ENCODE results near the gene RELT. TPM values are rescaled to one million over a fixed set of nuclear protein-coding genes. Genes with fewer than 3 reads are reported as not detected.

The RELT gene
- total and polyA plus RNA-seq, 2 donors (not counting 1 experiment from before 2014, with no cell fraction given) = 71.6 to 92.4 TPM

DNA sequence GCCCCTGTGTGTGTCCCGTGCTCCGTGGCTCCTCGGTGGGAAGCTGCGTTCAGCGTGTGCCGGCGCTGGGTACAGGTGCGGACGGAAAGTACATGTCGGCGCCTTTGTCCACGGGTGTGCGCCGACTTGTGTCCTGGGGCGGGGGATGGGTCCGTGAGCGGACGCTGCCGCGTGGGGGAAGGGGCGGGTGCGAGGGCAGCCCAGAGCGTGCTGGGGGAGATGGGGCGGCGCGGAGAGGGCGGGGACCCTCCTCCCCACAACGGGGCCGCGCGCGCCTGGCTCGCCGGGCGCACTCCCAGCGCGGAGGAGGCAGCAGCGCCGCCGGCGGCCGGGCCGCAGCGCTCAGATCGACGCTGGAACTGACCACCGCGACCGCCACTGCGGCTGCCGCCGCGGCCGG lies 33.6 kb upstream of the RELT start:
- no peak overlapping the region for H3K27ac Mint-ChIP-seq
- Histone ChIP-seq H2AFZ (ENCODE audit: insufficient read depth, low read depth, low read length, poor library complexity, severe bottlenecking) (no peak overlapping the region), H3K79me2 (ENCODE audit: control insufficient read depth, insufficient read depth, low read length) (no peaks in the 10 kb centered on the region), H4K20me1 (ENCODE audit: control insufficient read depth, insufficient read depth, low read length, poor library complexity, severe bottlenecking) (no peaks in the 10 kb centered on the region), H3K9ac (ENCODE audit: low read length) (no peak overlapping the region), H3K4me1 (ENCODE audit: control insufficient read depth in 2 of 2, insufficient read depth in 2 of 2, low read length in 2 of 2) (no peaks in the 10 kb centered on the region), H3K36me3 (replicated peaks in 1 of 2; ENCODE audit: control extremely low read depth in 1 of 2, control insufficient read depth in 1 of 2, extremely low read depth in 1 of 2, insufficient read depth in 2 of 2, low read length in 1 of 2) (no peaks in the 10 kb centered on the region), H3K9me3 (ENCODE audit: control extremely low read depth in 1 of 3, control insufficient read depth in 2 of 3, insufficient read depth in 1 of 3, low read length in 2 of 3) (no peaks in the 10 kb centered on the region), H3K4me3 (ENCODE audit: control extremely low read depth in 1 of 5, extremely low read depth in 1 of 5, insufficient read depth in 1 of 5, low read depth in 2 of 5, low read length in 4 of 5) (no peak overlapping the region), H3K4me2 (replicated peaks; ENCODE audit: low read depth, low read length, poor library complexity, severe bottlenecking) (no peak overlapping the region), H3K27ac (ENCODE audit: low read length in 2 of 2) (no peak overlapping the region), H3K27me3 (replicated peaks in 1 of 4; ENCODE audit: control extremely low read depth in 1 of 4, control insufficient read depth in 3 of 4, insufficient read depth in 4 of 4, low read length in 3 of 4) (no peaks in the 10 kb centered on the region)
- 96% methylated on average over 47 of the region's 54 CpGs for WGBS (ENCODE audit: insufficient coverage)
- DNase-seq (no peak), ATAC-seq (ENCODE audit: low read depth) (no peak)
- intact Hi-C loops (cut with micrococcal nuclease) = no loop called here
- TF ChIP-seq EZH2 (IDR thresholded peaks at IDR 0.05; ENCODE audit: borderline replicate concordance, insufficient read depth, low read depth, low read length, poor library complexity, severe bottlenecking) (no peak), CTCF (IDR thresholded peaks at IDR 0.05) (no peak)
- H3K27me3 Mint-ChIP-seq = peaks cover 5% of the 10 kb centered on the region
- no peaks in the 10 kb centered on the region for H3K9me3 Mint-ChIP-seq (ENCODE audit: insufficient read depth)
- H3K4me1 Mint-ChIP-seq = no peaks in the 10 kb centered on the region
- ChIA-PET POLR2A (no interaction called here), CTCF (interaction anchor here (1.0 to 1.2 kb wide), 2 partner anchors 9 to 51 kb away, joined by 3 to 4 read pairs; no protein-coding TSS in a partner anchor)
- H3K4me3 Mint-ChIP-seq = no peak overlapping the region

GRCh38 chr11:73343076-73343873 lies 32.9 kb upstream of the RELT start:
- CTCF ChIA-PET = interaction anchor here (1.6 kb wide), 1 partner anchor 50 kb away, joined by 6 read pairs; no protein-coding TSS in a partner anchor
- H3K4me3 Mint-ChIP-seq = no peak overlapping the region
- DNase-seq = no peak

More at GRCh38 chr11:73343076-73343873, 32.9 kb upstream of the RELT start:
- Histone ChIP-seq H4K20me1 (ENCODE audit: control insufficient read depth, insufficient read depth, low read length, poor library complexity, severe bottlenecking) (no peaks in the 10 kb centered on the region), H3K4me3 (ENCODE audit: control extremely low read depth in 1 of 5, extremely low read depth in 1 of 5, insufficient read depth in 1 of 5, low read depth in 2 of 5, low read length in 4 of 5) (no peak overlapping the region), H3K27me3 (replicated peaks in 1 of 4; ENCODE audit: control extremely low read depth in 1 of 4, control insufficient read depth in 3 of 4, insufficient read depth in 4 of 4, low read length in 3 of 4) (no peaks in the 10 kb centered on the region), H3K9ac (ENCODE audit: low read length) (no peak overlapping the region), H3K79me2 (ENCODE audit: control insufficient read depth, insufficient read depth, low read length) (no peaks in the 10 kb centered on the region), H3K4me1 (ENCODE audit: control insufficient read depth in 2 of 2, insufficient read depth in 2 of 2, low read length in 2 of 2) (no peaks in the 10 kb centered on the region), H3K4me2 (replicated peaks; ENCODE audit: low read depth, low read length, poor library complexity, severe bottlenecking) (no peak overlapping the region), H2AFZ (ENCODE audit: insufficient read depth, low read depth, low read length, poor library complexity, severe bottlenecking) (no peak overlapping the region), H3K36me3 (replicated peaks in 1 of 2; ENCODE audit: control extremely low read depth in 1 of 2, control insufficient read depth in 1 of 2, extremely low read depth in 1 of 2, insufficient read depth in 2 of 2, low read length in 1 of 2) (no peaks in the 10 kb centered on the region), H3K9me3 (ENCODE audit: control extremely low read depth in 1 of 3, control insufficient read depth in 2 of 3, insufficient read depth in 1 of 3, low read length in 2 of 3) (no peaks in the 10 kb centered on the region), H3K27ac (ENCODE audit: low read length in 2 of 2) (no peak overlapping the region)
- no peak for ATAC-seq (ENCODE audit: low read depth)
- H3K9me3 Mint-ChIP-seq (ENCODE audit: insufficient read depth) = no peaks in the 10 kb centered on the region
- POLR2A ChIA-PET = no interaction called here
- TF ChIP-seq EZH2 (IDR thresholded peaks at IDR 0.05; ENCODE audit: borderline replicate concordance, insufficient read depth, low read depth, low read length, poor library complexity, severe bottlenecking) = no peak
- TF ChIP-seq CTCF (IDR thresholded peaks at IDR 0.05) = no peak
- H3K4me1 Mint-ChIP-seq = no peaks in the 10 kb centered on the region
- WGBS (ENCODE audit: insufficient coverage) = 92% methylated on average over 37 of the region's 40 CpGs
- H3K27me3 Mint-ChIP-seq = peaks cover 5% of the 10 kb centered on the region
- no peak overlapping the region for H3K27ac Mint-ChIP-seq
- intact Hi-C loops (cut with micrococcal nuclease) = no loop called here
